SIG-M5 treated with dmso at 0.1 percent for 504 hours (cell line): ENCODE results near the gene CCDC88C.

Experiments
- DNase-seq: peaks from one replicate; lab custom pipeline; 2025; ENCODE audit not compliant: unreplicated experiment; lab: John Stamatoyannopoulos, UW

CCDC88C gene

DNA sequence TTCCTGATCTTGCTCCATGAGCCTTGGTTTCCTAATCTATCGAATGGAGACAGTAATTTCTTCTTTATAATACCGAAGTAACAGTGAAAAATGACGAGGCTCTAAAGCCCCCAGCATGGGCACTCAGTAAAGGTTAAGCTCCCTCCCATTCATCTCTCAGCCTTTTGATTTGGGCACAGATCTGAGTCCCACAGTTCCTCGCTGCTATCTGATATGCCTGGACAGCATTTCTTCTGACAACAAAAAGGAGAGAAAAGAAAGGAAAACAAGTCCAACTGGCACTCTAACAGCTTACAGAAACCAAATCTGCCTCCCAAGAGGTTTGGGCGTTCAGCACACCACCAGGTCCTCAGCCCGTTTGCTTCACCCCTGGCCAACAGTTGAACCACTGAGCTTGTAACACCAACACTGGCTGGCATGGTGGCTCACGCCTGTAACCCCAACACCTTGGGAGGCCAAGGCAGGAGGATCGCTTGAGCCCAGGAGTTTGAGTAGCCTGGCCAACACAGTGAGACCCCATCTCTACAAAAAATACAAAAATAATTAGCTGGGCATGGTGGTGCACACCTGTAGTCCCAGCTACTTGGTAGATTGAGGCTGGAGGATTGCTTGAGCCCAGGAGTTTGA, 19.5 kb downstream of the CCDC88C start:
- no peak for DNase-seq

DNA sequence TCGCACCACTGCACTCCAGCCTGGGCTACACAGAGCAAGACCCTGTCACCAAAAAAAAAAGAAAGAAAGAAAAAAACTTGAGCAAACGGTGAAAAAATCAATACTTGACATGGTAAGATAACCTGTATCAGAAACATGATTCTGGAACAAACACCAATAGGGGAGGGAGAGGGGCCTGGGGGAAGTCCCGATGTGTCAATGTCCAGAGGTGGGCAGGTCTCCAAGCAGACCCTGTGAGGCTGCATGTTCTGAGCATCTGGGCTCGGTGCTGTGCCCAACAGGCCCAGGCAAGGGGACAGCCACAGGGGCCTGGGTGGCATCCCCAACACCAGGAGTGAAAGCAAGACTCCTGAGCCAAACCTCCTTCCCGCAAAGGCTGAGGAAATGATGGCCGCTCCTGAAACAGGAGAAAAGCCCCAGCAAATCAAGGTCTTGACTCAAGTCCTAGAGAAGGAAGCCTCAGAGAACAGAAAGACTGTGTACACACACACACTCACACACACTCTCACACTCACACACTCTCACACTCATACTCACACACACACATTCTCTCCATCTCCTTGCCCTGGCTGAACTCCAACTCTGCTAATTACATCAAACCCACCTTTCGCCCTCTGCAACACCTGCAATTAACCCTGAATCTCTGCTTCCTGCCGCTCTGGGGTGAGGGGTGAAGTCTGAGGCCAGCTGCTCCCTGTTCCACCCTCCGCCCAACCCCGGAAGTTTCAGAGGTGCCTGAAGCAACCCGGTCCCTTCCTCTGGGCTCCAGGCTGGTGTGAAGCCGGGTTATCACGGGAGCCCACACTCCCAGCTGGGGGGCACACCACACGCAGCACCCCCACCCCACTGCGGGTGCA, 20.4 kb downstream of the CCDC88C start:
- peak; percentile 36 for DNase-seq

DNA sequence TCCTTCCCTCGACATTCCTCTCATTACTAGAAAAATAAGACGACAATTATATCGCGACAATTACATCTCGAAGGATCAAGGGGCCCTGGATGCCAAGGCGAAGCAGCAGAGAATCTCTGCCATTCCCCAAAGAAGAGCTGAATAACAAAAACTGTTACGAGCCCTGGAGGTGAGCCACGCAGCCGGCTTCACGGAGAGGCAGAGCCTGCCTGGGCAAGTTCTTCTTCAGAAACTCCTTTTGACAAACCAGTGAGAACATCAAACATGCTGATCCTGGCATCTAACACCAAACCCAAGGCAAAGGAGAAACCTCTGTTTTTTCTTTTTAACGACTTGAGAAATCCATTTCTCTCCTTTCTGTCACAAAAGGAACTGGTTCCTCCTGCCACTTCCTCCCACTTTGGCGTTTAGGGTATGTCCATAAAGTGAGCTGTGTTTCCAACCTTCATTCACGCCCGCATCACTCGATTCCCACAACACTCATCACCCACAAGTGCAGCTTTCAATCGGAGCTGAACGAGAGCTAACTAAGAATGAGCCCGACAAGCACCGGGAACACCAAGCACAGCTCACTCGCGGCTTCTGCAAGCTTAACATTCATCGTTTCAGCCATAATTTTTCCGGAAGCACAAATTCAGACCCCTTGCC, 21.5 kb downstream of the CCDC88C start:
- no peak for DNase-seq

DNA sequence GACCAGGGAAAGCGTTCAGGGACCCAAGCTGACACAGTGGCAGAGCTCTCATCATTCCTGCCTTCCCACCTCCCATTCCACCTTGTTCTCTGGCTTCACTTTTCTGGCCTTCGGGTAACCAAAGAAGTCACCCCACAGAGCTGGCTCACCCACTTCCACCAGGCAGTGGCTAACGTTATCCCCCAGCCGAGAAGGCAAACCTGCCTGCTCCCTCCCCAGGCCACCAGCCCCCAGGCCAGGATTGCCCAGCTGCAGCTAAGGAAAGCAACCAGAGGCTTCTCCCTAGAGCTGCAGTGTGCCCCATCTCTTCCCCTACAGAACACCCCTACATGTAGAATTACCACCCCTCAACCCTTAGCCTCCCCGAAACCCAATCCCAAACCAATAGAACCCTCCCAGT, 22.2 kb downstream of the CCDC88C start:
- no peak for DNase-seq

DNA sequence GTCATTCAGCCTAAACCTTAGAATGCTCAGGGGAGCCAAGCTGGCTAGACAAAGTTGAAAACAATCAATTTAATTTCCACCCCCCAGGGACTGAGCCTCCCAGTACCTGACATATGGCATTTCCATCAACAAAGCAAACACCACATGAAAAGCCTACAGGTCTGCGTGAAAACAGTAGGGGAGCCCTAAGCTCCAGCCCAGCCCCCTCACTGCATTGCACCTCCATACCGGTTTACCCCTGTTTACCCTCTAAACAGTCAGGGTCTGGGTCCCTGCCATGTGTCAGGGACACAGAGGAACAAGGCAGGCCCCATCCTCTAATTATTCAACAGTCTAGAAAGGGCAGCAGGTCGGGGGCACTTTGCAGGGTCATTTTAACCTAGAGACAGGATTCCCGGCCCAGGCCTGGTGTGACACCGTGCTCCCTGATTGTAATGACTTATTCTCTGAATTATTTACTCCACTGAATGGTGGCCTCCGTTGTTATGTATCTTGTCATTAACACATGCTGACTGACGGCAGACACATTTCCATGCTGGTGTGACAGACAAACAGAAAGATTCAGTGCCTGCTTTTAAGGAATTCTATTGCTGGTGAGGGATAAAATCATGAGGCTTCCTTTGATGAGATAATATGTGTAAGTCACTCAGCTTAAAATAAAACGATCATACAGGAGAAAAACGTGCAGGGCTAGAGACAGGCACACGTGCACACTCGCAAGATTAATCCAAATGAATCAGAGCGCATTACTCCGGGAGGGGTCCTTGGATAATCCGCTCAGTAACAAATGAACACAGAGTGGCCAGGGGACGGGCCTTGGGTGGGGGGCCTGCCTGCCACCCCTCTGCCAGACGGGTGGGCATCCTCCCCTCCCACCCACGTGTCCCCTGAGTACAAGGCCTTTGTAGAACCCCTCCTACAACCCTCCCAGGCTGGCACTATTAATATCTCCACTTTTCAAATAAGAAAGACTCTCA, 23.2 kb downstream of the CCDC88C start:
- DNase-seq, result no peak

DNA sequence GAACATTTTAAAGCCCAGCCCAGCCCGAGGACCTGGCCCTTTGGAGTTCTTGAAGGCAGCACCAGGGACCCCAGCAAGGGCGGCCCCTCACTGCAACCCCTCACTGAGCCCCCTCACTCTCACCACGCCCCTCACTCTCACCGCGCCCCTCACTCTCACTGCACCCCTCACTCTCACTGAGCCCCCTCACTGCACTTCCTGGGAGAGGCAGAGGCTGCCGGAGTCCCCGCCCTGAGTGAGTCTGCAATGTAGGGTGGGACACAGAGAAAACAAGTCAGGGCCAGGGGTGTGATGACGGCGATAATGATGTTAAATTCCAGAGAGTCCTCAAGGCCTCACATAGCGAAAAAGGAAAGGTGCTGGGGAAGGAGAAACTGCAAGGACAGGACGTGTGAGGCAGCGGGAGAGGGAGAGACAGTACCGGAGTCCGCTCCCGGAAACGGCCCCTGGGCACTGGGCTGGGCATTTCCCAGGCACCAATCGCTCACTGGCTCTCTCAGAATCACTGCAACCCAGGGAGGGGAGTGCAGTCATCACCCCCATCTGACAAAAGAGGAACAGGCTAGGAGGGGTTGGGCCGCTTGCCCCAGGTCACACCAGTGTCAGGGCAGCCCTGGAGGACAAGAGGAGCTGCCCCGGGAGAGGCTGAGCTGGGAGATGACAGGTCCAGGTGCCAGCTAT, 24.9 kb downstream of the CCDC88C start:
- no peak for DNase-seq

DNA sequence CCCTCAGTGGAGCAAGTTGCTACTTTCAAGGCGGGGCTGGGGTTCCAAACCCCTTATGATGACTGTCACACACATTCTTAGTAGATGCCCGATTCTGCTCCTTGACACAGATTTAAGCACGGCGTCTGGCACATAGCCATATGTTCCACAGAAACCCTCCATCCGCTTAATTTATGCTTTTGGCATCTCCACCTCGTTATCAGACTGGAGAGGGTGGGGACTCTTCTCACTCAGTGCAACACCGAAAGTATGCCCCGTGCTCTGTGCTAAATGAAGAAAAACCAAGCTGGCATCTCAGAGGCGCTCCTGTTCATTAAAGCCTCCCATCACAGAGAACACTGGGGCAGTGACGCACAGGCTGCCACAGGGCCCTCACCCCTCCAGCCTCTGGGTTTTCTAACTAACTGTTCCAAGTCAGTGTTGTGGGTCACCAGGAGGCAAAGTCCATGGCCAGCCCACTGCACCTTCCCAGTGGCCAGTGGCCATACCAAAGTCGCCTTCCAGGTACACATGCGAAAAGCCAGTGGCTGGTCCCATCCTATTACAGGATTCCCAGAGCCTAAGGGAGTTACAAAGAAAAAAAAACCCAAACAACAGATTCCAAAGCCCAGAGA, 27.3 kb downstream of the CCDC88C start:
- no peak for DNase-seq

DNA sequence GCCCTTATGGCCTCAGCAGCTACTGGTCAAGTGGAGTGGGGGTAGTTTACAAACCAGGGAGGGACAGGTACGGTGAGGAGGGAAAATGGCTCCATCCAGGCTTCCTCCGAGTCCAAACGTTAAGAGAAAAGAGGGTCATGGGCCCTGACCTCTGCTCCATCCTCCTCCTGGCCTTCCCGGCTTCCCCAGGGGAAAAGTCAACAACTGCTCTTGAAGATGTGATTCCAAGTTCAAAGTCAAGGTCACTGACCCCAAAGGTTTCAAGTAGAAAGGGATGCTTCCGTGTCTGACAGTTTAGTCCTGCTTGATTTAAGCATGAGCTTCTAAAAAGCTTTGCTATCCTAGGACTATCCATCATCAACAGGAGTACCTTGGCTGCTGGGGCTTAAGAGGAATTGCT, 28.5 kb downstream of the CCDC88C start:
- DNase-seq, result no peak

DNA sequence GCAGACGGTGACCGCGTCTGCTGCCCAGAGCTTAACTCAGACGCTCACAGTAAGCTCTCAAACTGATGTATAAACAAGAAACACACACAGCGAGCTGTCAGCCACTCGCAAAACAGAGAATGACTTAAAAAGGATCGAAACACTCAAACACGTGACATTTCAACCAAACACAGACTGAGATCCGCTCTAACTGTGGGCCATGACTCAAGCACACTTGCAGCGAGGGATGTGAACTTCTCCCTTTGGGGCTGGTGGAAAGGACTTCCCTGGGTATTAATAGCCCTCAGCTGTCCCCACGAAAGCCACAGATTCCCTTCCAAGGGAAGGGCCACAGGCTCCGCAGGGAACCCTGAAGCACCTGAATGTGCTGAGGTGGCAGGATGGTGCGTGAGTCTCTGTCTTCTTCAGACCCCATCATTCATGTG, 29.1 kb downstream of the CCDC88C start:
- DNase-seq, result peak; percentile 79

DNA sequence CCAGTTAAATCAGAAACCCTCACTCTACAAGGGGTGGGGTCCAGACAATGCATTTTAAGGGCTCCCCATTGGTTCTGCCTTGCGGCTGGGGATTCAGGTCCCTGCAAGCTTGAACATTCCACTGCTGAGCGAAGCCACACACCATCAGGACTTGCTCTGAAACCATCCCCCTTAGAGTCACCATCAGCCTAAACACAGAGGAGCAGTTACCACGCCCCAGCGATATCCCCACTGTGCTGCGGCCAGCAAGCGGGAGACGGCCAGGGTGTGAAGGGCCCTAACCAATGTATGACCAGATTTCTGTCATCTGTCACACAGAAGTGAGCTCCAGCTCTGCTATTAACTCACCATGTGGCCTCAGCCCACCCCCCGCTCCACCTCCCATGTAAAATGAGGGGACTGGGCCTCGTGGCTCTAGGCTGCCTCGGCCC, 29.7 kb downstream of the CCDC88C start:
- no peak for DNase-seq

DNA sequence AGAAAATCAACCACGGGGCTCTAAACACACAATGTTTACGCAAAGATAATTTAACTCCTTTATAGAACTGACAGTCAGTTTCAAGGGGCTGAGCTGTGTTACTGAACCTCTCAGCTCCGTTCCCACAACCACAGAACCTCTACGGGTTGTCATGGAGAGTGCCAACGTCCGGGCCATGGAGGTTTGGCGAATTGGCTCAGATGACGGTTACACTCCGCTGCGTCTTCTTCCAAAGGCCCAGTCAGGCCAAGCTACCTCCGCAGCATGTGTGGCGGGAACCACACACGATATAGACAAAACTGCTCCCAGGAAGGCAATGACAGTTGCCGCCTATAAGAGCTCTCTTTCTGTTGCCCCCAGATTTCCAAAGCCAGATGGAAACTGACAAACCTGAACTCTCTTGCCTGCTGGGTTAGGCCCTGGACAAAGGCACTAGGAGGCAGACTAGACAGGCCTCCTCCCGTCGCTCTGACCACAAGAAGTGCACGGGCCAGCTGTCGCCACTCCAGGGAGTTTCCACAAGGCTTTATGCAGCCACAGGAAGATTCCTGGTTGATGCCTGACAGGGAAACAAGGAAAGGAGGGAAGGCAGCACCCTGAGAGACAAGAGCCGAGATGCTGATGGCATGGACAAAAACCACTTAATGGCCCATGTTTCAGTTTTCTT, 30.3 kb downstream of the CCDC88C start:
- no peak for DNase-seq

DNA sequence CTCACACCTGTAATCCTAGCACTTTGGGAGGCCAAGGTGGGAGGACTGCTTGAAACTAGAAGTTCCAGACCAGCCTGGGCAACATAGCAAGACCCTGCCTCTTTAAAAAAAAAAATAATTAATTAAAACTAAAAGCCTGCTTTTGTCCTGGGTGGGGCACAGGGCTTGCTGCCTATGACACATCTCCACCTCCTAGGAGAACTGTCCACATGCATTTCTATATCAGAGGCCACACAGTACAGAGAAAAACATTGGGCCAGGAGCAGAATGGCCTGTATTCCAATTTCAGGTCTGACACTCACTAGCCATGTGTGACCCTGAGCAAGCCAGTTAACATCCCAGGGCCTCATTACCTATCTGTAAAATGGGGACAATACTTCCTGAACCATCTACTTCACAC, 31.9 kb downstream of the CCDC88C start:
- no peak for DNase-seq

DNA sequence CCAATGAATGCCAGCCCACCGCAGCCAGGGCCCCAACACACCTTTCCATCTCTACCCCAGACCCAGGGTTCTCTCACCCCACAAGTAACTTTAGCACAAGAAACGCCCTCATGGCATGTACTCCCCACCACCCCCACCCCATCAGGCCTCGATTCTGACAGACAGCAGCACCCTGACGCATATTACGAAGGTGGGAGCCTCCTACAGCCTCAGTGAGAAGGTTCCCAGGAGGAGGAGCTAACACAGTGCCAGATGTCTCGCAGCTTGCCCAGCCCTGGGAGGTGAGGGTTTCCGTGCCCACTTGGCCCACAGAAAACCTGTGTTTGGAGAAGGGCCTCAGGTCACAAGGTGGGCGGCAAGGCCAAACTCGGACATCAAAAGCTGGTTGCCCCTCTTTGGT, 32.4 kb downstream of the CCDC88C start:
- DNase-seq, result no peak

DNA sequence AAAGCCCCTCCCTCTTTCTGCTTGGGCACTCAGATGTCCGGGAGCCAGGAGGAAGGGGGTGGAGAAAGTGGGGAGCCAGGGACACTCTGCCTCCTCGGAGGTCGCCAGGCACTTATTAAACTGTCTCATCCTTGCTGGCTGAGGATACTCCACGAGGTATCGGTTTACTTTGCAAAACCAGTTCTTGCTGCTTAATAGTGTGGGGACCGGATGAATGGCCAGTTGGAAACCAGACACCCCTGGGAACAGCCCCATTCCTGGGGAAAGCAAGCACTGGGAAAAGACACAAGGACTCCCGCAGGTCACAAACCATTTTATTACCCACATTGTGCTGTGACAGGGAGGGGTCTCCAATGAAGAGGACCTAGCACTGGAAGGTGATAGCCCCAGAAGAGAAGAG, 34.2 kb downstream of the CCDC88C start:
- DNase-seq, result peak; percentile 56

DNA sequence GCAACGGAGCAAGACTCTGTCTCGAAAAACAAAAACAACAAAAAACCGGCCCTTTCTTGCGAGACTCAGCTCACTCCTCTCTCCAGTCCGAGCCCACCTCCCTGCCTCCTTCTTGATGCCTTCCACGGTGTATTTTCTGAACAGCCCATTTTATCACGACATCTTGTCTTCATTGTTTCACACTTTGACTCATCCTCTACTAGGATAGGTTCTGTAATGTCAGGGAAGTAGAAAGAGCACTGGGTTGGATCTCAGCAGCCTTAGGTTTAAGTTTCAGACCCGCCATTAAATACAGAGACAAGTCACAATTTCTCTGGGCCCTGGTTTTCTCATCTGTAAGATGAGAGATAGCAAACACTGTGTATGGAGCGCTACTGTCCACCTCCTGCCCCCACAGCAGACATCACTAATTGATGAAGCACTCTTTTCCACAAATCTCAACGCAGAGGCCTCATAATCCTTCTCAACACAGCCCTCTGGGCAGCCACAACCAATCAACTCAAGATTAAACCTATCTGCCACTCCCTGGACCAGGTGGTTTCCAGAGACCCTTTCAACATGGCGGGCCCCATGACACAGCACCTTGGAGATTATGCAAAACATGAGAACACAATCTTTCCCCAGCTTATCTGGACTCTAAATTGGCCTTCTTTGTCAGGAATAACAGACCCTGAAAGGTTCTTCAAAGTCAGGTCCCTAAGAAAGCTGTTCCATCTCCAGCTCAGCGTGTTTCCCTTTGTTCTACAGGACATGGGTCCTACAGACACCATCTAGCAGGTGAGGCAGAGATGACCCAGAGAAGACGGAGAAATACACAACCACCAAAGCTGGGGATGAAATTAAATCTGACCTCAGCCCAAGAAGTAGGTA, 35.6 kb downstream of the CCDC88C start:
- no peak for DNase-seq

DNA sequence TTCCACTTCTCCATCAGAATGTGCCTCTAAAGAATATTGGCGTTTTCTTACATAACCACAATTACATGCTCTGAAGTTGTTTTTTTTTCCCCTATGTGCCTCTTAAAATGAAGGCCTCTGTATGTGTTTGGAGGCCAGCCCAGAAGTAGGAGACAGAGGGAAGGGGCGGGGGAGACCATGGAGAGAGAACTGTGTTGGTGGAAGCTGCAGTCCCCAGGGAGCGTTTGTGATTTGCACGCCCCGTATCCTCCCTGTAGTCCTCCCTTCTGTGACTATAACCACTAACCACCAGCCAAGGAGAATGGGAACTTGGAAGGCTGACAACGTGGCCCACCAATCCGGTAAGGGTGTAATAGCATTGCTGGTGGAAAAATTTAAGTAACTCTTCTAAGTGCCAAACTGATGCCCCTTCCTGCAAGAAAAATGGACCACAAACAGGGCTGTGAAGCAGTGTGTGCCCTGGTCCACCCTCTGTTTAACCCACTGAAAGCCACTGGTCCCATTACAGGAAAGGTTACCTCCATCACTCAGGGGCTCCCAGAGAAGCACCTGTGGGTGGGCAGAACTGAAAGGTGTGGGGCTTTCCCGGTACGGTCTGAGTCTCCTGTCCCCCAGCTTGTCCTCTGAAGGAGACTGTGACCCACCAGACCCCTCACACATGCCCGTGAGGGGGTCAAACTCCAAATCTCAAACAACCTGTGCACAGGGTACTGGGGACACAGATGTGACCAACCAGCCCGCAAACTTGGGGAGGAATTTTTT, 36.8 kb downstream of the CCDC88C start:
- DNase-seq, result no peak

DNA sequence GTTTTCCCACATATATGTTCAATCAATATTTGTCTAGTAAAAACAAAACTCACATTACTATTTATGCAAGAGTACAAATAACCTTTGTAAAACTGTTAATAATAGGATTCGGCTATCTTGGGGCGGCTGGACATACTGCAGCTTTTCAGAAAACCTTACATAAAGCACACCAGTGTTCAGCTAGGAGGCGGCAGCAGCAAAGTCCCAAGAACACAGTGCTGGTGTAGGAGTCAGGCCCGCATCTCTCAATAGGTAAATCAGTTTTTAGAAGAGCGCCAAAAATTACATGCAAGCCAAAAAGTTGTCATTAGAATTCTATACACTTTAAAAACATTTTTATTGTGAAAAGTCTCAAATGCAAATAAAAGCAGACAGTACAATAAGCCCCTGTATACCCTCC, 37.5 kb downstream of the CCDC88C start:
- no peak for DNase-seq

DNA sequence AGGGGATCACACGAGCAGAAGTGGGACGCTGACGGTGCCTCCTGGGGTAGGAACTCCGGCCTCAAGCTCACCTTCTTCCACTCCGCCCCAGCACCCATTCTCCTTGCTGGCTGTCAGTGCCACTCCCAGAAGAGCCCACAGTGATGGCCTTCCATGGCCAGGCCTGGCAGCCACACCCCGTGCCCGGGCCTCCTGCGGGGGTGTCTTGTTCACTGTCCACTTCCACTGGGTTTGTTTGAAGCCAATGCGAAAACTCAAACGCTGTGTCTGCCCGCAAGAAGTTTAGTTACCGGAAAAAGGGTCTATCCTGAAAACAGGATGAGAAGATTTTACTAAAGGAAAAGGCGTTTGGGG, 38.1 kb downstream of the CCDC88C start:
- no peak for DNase-seq
